HepG2 (cell line): ENCODE measurements around the gene RPS6KA5. TPM values are rescaled to one million over a fixed set of nuclear protein-coding genes. Genes with fewer than 3 reads are reported as not detected.

Experiments
- BCL3 ChIP-seq: sonication (generic); formaldehyde crosslinking; IDR thresholded peaks from 2 replicates; pipeline ENCODE4 v1.5.1; 2020; ENCODE audit warnings: mild to moderate bottlenecking, missing genetic modification reagents, moderate library complexity
- HNRNPL ChIP-seq: fragments of 200-400 bp; formaldehyde crosslinking; IDR thresholded peaks from 2 replicates; pipeline ENCODE4 v1.6.1; 2017; ENCODE audit warnings: mild to moderate bottlenecking, low read depth, low read length
- PBX2 ChIP-seq: IDR thresholded peaks from 2 replicates; pipeline ENCODE4 v1.6.1; 2016; ENCODE audit warnings: control low read depth
- SRSF1 ChIP-seq: fragments of 200-400 bp; formaldehyde crosslinking; optimal IDR thresholded peaks from 2 replicates; pipeline ENCODE3; 2017; ENCODE audit warnings: mild to moderate bottlenecking, low read depth, low read length, moderate library complexity
- ZBTB2 ChIP-seq: sonication (generic); formaldehyde crosslinking; IDR thresholded peaks from 2 replicates; pipeline ENCODE4 v1.8.0; 2022; ENCODE audit warnings: low read depth, missing genetic modification reagents
- ZFP91 ChIP-seq: sonication (generic); formaldehyde crosslinking; IDR thresholded peaks from 2 replicates; pipeline ENCODE4 v1.9.0; 2022; ENCODE audit warnings: missing genetic modification reagents, mild to moderate bottlenecking, borderline replicate concordance
- ZNF124 ChIP-seq: sonication (generic); formaldehyde crosslinking; IDR thresholded peaks from 2 replicates; pipeline ENCODE4 v1.4.0; 2020; ENCODE audit warnings: missing genetic modification reagents
- ZNF83 ChIP-seq: sonication (generic); formaldehyde crosslinking; IDR thresholded peaks from 2 replicates; pipeline ENCODE4 v1.4.0; 2020; ENCODE audit warnings: missing genetic modification reagents, mild to moderate bottlenecking, borderline replicate concordance
- polyA plus RNA-seq, 8 experiments: library from polyadenylated mRNA; depleted of rRNA in 3 of 8; stranded (reverse) in 7 of 8; unstranded in 1 of 8; fragments of >200 nt; fragmentation: Illumina TruSeq in 4 of 8; extraction: Trizol in 4 of 8; gene quantifications; 2 replicates each; pipeline versions ENCODE4 v1.2.1 to v1.2.3, GENCODE V29; 2011 to 2016; ENCODE audit warnings: low read depth in 4 of 8, missing spikeins in 1 of 8, mixed read lengths in 1 of 8; ENCODE audit not compliant: insufficient read depth in 1 of 8
- total RNA-seq, 5 experiments: library from RNA; depleted of rRNA; stranded (reverse); fragments of >200 nt; fragmentation: Illumina TruSeq; extraction: Trizol; gene quantifications; 2 replicates each; pipeline ENCODE4 v1.2.3, GENCODE V29; 2016; ENCODE audit warnings: low read depth in 1 of 5

Gene RPS6KA5
- total and polyA plus RNA-seq, 2 of the 13 experiments (the other 11 are each of a cell fraction or from before 2014, with no cell fraction given) = 0.50 to 0.58 TPM

GRCh38 chr14:91070572-91070971 lies 10.1 kb upstream of the RPS6KA5 start (continued):
- no peak for TF ChIP-seq SRSF1
- TF ChIP-seq ZNF124 (CRISPR knock-in tag) = no peak
- no peak for TF ChIP-seq ZNF83 (CRISPR knock-in tag)
- TF ChIP-seq BCL3 (CRISPR knock-in tag) = no peak
- no peak for TF ChIP-seq ZBTB2
- no peak for TF ChIP-seq ZFP91 (CRISPR knock-in tag)
- TF ChIP-seq HNRNPL = no peak
- no peak for TF ChIP-seq PBX2
